ENCODE measurements around the gene FOXP1.

DNA sequence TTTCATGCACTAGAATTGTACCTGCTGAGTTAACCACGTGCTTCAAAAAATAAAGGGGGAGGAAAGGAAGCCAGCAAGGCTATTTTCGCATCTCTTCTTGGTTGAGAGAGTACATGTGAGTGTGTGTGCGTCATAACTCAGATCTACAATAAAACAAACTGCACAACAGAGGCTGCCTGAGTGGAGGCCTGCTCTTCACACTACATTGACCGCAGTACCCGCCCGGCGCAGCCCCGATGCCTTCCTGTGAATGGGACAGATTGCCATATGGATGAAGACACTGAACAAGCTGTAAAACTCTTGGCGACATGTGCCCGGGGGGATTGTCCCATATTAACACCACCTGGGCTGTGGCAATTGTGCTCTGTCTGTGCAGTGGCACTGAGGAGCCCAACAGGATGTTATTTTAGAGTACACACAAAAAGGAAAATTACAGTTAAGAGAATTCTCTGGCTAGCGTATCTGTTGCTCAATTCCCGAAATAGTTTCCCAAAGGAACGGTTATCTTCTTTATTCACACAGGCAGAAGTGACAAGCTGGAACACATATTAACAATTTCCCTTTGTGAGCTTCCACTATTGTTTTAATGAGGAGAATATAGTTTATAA, 551.5 kb downstream of the FOXP1 start:
- TF ChIP-seq CTCF (conservative IDR thresholded peaks at IDR 0.05; ENCODE audit: low read depth, low read length) = no peak
- no peak for TF ChIP-seq EZH2 (IDR thresholded peaks at IDR 0.05; ENCODE audit: borderline replicate concordance, low read depth, low read length, poor library complexity, severe bottlenecking)
